Endothelial cell (in vitro differentiated cells): ENCODE measurements around the gene TNFRSF8. TPM values are rescaled to one million over a fixed set of nuclear protein-coding genes. Genes with fewer than 3 reads are reported as not detected.

Source experiments
- DNase-seq: peaks from one replicate; pipeline ENCODE4 v3.0.0; 2021; ENCODE audit warnings: low spot score
- H3K27ac Mint-ChIP-seq: one replicate; pipeline ENCODE4 v1.8.0; 2021; ENCODE audit warnings: mixed read lengths, inconsistent platforms; ENCODE audit not compliant: unreplicated experiment
- H3K27me3 Mint-ChIP-seq: one replicate; pipeline ENCODE4 v1.8.0; 2021; ENCODE audit warnings: mild to moderate bottlenecking, moderate library complexity, mixed read lengths, inconsistent platforms; ENCODE audit not compliant: unreplicated experiment
- H3K36me3 Mint-ChIP-seq: one replicate; pipeline ENCODE4 v1.8.0; 2021; ENCODE audit warnings: mild to moderate bottlenecking, low read depth, mixed read lengths, inconsistent platforms; ENCODE audit not compliant: unreplicated experiment
- H3K4me1 Mint-ChIP-seq: one replicate; pipeline ENCODE4 v1.8.0; 2021; ENCODE audit warnings: mild to moderate bottlenecking, mixed read lengths, inconsistent platforms; ENCODE audit not compliant: unreplicated experiment
- H3K4me3 Mint-ChIP-seq: one replicate; pipeline ENCODE4 v1.8.0; 2021; ENCODE audit warnings: mild to moderate bottlenecking, mixed read lengths, inconsistent platforms; ENCODE audit not compliant: unreplicated experiment
- H3K9me3 Mint-ChIP-seq: one replicate; pipeline ENCODE4 v1.8.0; 2021; ENCODE audit warnings: mixed read lengths, inconsistent platforms; ENCODE audit not compliant: unreplicated experiment
- CTCF ChIP-seq: fragments of 200-600 bp; sonication (generic); IDR thresholded peaks from one replicate; pipeline ENCODE4 v1.5.0; 2021; ENCODE audit warnings: antibody characterized with exemption; ENCODE audit not compliant: unreplicated experiment
- total RNA-seq: library from RNA; stranded (reverse); fragmentation: NEBNext Ultra II Directional; extraction: Animal tissue kit (Norgen Biotek cat#: 25700); gene quantifications from one replicate; pipeline ENCODE4 v1.2.1, GENCODE V29; 2021; ENCODE audit not compliant: unreplicated experiment

Gene TNFRSF8
- total RNA-seq, 1 donor from 2014 or later, result 1.9 TPM

GRCh38 chr1:12060500-12060899, 2.6 kb upstream of the TNFRSF8 start:
- H3K4me1 Mint-ChIP-seq, result no peaks in the 10 kb centered on the region
- peaks cover 13% of the 10 kb centered on the region for H3K27me3 Mint-ChIP-seq
- no peak for DNase-seq
- no peaks in the 10 kb centered on the region for H3K36me3 Mint-ChIP-seq
- no peak for TF ChIP-seq CTCF
- no peak overlapping the region for H3K27ac Mint-ChIP-seq
- no peaks in the 10 kb centered on the region for H3K9me3 Mint-ChIP-seq
- H3K4me3 Mint-ChIP-seq, result no peak overlapping the region

- H3K4me1 Mint-ChIP-seq, result no peaks in the 10 kb centered on the region
- no peak overlapping the region for H3K4me3 Mint-ChIP-seq
- H3K27ac Mint-ChIP-seq, result no peak overlapping the region
- DNase-seq, result no peak
- H3K36me3 Mint-ChIP-seq, result no peaks in the 10 kb centered on the region
- H3K27me3 Mint-ChIP-seq, result peaks cover 13% of the 10 kb centered on the region
- H3K9me3 Mint-ChIP-seq, result no peaks in the 10 kb centered on the region
- TF ChIP-seq CTCF, result no peak
Measured at GRCh38 chr1:12064073-12064969, 1.2 kb downstream of the TNFRSF8 start.

DNA sequence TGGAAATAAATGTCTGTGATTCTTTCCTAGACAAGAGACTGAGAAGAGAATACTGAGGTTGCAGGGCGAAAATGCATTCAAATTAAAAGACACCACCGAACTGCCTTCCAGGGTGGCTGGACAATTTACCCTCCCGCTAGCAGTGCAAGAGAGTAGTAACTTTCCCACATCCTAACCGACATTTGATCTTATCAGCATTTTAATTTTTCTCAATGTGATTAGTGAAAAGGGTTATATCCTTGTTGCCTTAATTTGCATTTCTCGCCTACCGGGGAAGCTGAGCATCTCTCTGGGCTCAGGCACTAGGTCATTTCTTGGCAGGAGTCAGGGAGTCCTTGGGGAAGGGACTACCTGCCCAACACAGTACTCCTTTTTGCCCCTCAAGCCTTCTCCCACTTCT, 2.8 kb downstream of the TNFRSF8 start:
- no peak overlapping the region for H3K4me3 Mint-ChIP-seq
- H3K36me3 Mint-ChIP-seq, result no peaks in the 10 kb centered on the region
- H3K9me3 Mint-ChIP-seq, result no peaks in the 10 kb centered on the region
- TF ChIP-seq CTCF, result no peak
- H3K27me3 Mint-ChIP-seq, result peaks cover 13% of the 10 kb centered on the region
- no peak overlapping the region for H3K27ac Mint-ChIP-seq
- no peak for DNase-seq
- H3K4me1 Mint-ChIP-seq, result peaks cover 6% of the 10 kb centered on the region

GRCh38 chr1:12067900-12068821, 5.1 kb downstream of the TNFRSF8 start:
- peaks cover 6% of the 10 kb centered on the region for H3K4me1 Mint-ChIP-seq
- no peak for TF ChIP-seq CTCF
- no peaks in the 10 kb centered on the region for H3K9me3 Mint-ChIP-seq
- H3K4me3 Mint-ChIP-seq, result no peak overlapping the region
- H3K36me3 Mint-ChIP-seq, result no peaks in the 10 kb centered on the region
- no peak overlapping the region for H3K27ac Mint-ChIP-seq
- H3K27me3 Mint-ChIP-seq, result peaks cover 9% of the 10 kb centered on the region
- DNase-seq, result no peak
